ENCODE results near the gene CMSS1. TPM values are rescaled to one million over a fixed set of nuclear protein-coding genes. Genes with fewer than 3 reads are reported as not detected.

CMSS1 gene
- total RNA-seq, 2 donors from 2014 or later: 18.1 to 22.7 TPM

DNA sequence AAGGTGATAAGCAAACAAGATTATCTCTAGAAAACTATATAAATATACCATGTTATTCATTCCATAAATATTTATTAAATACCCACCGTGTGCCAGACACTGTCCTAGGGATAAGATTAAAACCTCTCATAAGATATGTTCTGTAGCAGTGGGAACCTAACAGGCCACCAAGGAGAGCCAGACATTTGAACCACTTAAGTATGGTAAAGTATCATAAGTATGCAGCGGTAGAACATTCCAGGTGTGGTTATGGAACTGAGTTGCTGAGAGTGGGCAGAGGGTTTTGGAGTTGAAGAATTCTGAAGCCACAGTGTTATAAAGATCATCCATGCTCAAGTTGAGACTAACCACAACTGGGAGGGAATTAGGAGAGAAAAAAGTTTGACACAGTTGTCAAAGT is 282.0 kb downstream of the CMSS1 start:
- ATAC-seq (ENCODE audit: insufficient number of reproducible peaks, low FRiP score, low read depth) (no peak), DNase-seq (ENCODE audit: low spot score) (no peak)
- Histone ChIP-seq H3K27ac (peak overlapping the region; percentile 46 to 80), H3K36me3 (no peaks in the 10 kb centered on the region), H3K4me1 (ENCODE audit: control insufficient read depth in 1 of 2, low read depth in 2 of 2) (peaks cover 17 to 62% of the 10 kb centered on the region in 2 donors), H3K4me3 (no peak overlapping the region), H3K27me3 (replicated peaks; ENCODE audit: insufficient read depth) (no peaks in the 10 kb centered on the region), H3K9me3 (no peaks in the 10 kb centered on the region)
- TF ChIP-seq, protein P1, sequence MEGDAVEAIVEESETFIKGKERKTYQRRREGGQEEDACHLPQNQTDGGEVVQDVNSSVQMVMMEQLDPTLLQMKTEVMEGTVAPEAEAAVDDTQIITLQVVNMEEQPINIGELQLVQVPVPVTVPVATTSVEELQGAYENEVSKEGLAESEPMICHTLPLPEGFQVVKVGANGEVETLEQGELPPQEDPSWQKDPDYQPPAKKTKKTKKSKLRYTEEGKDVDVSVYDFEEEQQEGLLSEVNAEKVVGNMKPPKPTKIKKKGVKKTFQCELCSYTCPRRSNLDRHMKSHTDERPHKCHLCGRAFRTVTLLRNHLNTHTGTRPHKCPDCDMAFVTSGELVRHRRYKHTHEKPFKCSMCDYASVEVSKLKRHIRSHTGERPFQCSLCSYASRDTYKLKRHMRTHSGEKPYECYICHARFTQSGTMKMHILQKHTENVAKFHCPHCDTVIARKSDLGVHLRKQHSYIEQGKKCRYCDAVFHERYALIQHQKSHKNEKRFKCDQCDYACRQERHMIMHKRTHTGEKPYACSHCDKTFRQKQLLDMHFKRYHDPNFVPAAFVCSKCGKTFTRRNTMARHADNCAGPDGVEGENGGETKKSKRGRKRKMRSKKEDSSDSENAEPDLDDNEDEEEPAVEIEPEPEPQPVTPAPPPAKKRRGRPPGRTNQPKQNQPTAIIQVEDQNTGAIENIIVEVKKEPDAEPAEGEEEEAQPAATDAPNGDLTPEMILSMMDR (IDR thresholded peaks at IDR 0.05): no peak

DNA sequence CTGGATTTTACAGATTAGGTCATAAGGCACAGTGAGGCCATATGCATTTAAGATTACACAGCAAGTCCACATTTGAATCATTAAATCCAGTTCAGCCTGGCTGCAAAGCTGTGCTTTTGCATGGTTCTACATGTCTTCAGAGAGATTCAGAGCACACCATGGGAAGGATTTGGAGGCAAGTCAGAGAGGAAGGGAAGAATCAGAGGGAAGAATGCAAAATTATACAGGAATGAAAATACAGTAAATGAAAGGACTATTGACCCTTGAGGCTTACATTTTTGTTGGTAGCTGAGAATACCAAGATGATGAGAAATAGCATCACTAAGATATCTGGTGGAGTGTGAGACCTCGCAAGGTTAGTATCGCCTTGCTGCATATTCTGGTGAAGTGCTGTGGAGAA is 282.8 kb downstream of the CMSS1 start:
- H3K4me3 ChIP-seq: no peak overlapping the region
- H3K36me3 ChIP-seq: no peaks in the 10 kb centered on the region
- H3K9me3 ChIP-seq: no peaks in the 10 kb centered on the region
- H3K27ac ChIP-seq: peak overlapping the region; percentile 46 to 80
- ATAC-seq (ENCODE audit: insufficient number of reproducible peaks, low FRiP score, low read depth) (no peak), DNase-seq (ENCODE audit: low spot score) (no peak)
- peaks cover 21 to 69% of the 10 kb centered on the region in 2 donors for H3K4me1 ChIP-seq (ENCODE audit: control insufficient read depth in 1 of 2, low read depth in 2 of 2)
- TF ChIP-seq, protein P1 (IDR thresholded peaks at IDR 0.05): no peak
- H3K27me3 ChIP-seq (replicated peaks; ENCODE audit: insufficient read depth): no peaks in the 10 kb centered on the region

DNA sequence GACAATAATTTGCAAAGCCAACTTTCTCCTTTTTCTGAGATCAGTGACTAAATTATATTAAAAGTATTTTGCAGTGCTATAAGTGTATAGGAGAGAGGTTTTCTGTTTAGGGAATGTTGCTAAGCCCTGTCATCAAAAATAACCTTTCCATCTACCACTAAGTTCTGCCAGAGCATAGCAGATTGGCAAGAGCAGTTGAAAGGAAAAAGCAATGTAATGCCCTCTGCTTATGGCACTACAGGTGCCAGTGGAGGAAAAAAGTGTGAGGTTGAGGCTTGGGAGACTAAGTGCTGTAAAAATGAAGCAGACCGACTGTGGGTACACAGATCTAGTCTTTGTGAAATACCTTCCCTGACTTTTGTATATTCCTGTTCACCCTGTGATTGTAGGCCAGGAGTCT is 285.1 kb downstream of the CMSS1 start:
- no peaks in the 10 kb centered on the region for H3K9me3 ChIP-seq
- no peak overlapping the region for H3K4me3 ChIP-seq
- H3K27me3 ChIP-seq (replicated peaks; ENCODE audit: insufficient read depth): no peaks in the 10 kb centered on the region
- H3K27ac ChIP-seq: peak overlapping the region; percentile 62 to 77
- H3K4me1 ChIP-seq (ENCODE audit: control insufficient read depth in 1 of 2, low read depth in 2 of 2): peaks cover 29 to 82% of the 10 kb centered on the region in 2 donors
- ATAC-seq (ENCODE audit: insufficient number of reproducible peaks, low FRiP score, low read depth): no peak
- DNase-seq (ENCODE audit: low spot score): no peak
- H3K36me3 ChIP-seq: no peaks in the 10 kb centered on the region
- TF ChIP-seq, protein P1 (IDR thresholded peaks at IDR 0.05): no peak

DNA sequence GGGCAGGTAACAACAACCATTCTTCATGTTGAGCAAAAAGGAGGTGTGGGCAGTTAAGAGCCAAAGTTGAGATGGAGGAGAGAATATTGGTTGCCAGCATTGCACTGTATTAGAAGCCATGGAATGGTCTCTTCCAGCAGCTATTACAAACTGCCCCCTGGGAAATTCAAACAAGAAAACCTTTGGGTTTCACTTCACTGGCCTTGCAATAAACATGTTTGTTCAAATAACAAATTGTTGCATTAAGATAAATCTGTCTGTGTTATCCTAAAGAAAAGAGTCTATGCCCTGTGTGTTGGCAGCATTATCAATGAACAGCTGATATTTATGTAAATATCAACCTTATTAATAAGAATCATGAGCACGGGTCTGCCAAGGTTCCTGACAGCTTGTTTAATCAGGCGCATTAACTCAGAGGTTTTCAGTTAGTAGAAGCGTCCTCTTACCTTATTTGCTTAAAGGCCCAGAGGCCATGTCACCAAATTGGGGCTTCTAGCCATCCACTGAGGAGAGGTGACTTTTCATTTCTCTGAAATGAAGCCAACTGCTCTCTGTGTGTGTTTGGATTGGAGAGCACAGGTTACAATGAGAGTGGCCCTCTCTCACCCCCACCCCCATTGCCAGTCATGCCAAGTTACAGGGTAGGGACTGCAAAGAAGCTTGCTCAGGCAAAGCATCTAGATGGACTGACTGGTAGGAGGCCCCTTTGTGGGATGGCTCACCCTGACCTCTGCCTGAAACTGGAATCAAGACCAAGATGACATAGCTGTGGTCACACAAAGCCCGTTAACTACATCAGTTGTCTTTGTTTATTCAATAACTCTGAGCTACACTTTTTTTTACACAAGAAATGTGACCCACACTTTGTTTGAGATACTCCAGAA is 286.1 kb downstream of the CMSS1 start:
- no peaks in the 10 kb centered on the region for H3K9me3 ChIP-seq
- no peaks in the 10 kb centered on the region for H3K36me3 ChIP-seq
- peak overlapping the region; percentile 62 to 77 for H3K27ac ChIP-seq
- TF ChIP-seq, protein P1 (IDR thresholded peaks at IDR 0.05): no peak
- ATAC-seq (ENCODE audit: insufficient number of reproducible peaks, low FRiP score, low read depth) (no peak), DNase-seq (ENCODE audit: low spot score) (no peak)
- no peaks in the 10 kb centered on the region for H3K27me3 ChIP-seq (replicated peaks; ENCODE audit: insufficient read depth)
- no peak overlapping the region for H3K4me3 ChIP-seq
- H3K4me1 ChIP-seq (ENCODE audit: control insufficient read depth in 1 of 2, low read depth in 2 of 2): peaks cover 21 to 82% of the 10 kb centered on the region in 2 donors

DNA sequence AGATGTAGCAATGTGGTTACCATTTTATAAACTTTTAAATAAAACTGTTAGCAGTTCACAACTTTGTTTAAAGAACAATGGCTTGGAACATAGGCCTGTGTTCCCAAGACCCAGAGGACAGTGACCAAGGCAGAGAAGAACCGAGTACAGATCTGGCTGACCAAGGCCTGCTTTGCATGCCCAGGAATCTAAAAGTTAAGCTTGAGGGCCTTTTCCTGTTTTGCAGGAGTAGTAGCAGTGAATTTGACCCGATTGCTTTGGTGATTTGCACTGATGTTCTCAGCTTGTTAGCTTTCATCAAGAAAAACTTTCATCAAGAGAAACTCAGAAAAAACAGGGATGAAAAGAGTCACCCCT is 286.8 kb downstream of the CMSS1 start:
- no peaks in the 10 kb centered on the region for H3K27me3 ChIP-seq (replicated peaks; ENCODE audit: insufficient read depth)
- no peaks in the 10 kb centered on the region for H3K36me3 ChIP-seq
- peak overlapping the region; percentile 62 to 77 for H3K27ac ChIP-seq
- ATAC-seq (ENCODE audit: insufficient number of reproducible peaks, low FRiP score, low read depth) (no peak), DNase-seq (ENCODE audit: low spot score) (no peak)
- no peak overlapping the region for H3K4me3 ChIP-seq
- peaks cover 18 to 80% of the 10 kb centered on the region in 2 donors for H3K4me1 ChIP-seq (ENCODE audit: control insufficient read depth in 1 of 2, low read depth in 2 of 2)
- no peaks in the 10 kb centered on the region for H3K9me3 ChIP-seq
- TF ChIP-seq, protein P1 (IDR thresholded peaks at IDR 0.05): no peak
